K562 (cell line): Measurements from ENCODE around the gene DEPDC1. TPM values are rescaled to one million over a fixed set of nuclear protein-coding genes. Genes with fewer than 3 reads are reported as not detected.

ENCODE experiments used
- ATAC-seq: fragments of 200-7000 bp; cut with Tn5 transposase; 3 replicates; pipeline ENCODE4 v1.9.1; 2020; ENCODE audit warnings: moderate library complexity
- BruUV-seq: library from RNA; stranded (reverse); fragments of 400-500 nt; replicated peaks from 2 replicates; lab custom pipeline; 2021; lab: Mats Ljungman, UMichigan
- CTCF ChIA-PET: fragments of 300-600 bp; formaldehyde crosslinking; extraction: SDS; loops from one replicate; lab custom pipeline; 2021; ENCODE audit warnings: low intra/inter-chr PET ratio; lab: Yijun Ruan, JAX
- POLR2A ChIA-PET: fragments of 300-600, 350-650 bp; sonication (Branson Sonifier 250); formaldehyde crosslinking; extraction: SDS; loops from one replicate; lab custom pipeline; 2021; ENCODE audit warnings: antibody characterized with exemption, inconsistent platforms; lab: Yijun Ruan, JAX
- DNase-seq, 4 experiments: peaks; one replicate each; pipeline versions ENCODE4 v3.0.0 to v3.0.0-alpha.2; 2011 to 2018; ENCODE audit warnings: low spot score in 3 of 4, mixed read lengths in 3 of 4; ENCODE audit errors: extremely low read depth in 1 of 4
- FAIRE-seq: peaks from 2 replicates; lab custom pipeline; 2011; peaks lifted over from hg19 to GRCh38; lab: Jason Lieb, UNC
- H2AFZ ChIP-seq: 2 replicates; pipeline ENCODE4 v1.6.0; 2011; ENCODE audit warnings: low read depth, low read length, control low read depth, inconsistent platforms
- H3K27ac ChIP-seq: fragments of 200-600 bp; 3 replicates; pipeline ENCODE4 v1.8.0; 2011; ENCODE audit warnings: low read depth, mild to moderate bottlenecking, control low read depth, inconsistent platforms, low read length, moderate library complexity, mixed read lengths; ENCODE audit errors: extremely low read depth
- H3K27me3 ChIP-seq, 2 experiments: fragments of 300-600 bp in 1 of 2; 2 replicates in 1 of 2; 3 replicates in 1 of 2; pipeline versions ENCODE4 v1.6.0 to v1.8.0; 2011; ENCODE audit warnings: inconsistent platforms in 2 of 2, low read length in 2 of 2, mild to moderate bottlenecking in 1 of 2, mixed read lengths in 1 of 2, moderate library complexity in 1 of 2; ENCODE audit not compliant: control insufficient read depth in 2 of 2, insufficient read depth in 2 of 2
- H3K36me3 ChIP-seq: fragments of 300-600 bp; 3 replicates; pipeline ENCODE4 v1.8.0; 2011; ENCODE audit warnings: mild to moderate bottlenecking, low read length, inconsistent platforms; ENCODE audit not compliant: control insufficient read depth, insufficient read depth
- H3K4me1 ChIP-seq, 2 experiments: fragments of 200-600 bp in 1 of 2; replicated peaks in 1 of 2; 2 replicates in 1 of 2; 3 replicates in 1 of 2; pipeline versions ENCODE4 v1.5.1 to v1.8.0; 2011; ENCODE audit warnings: inconsistent platforms in 2 of 2, low read length in 2 of 2, mild to moderate bottlenecking in 1 of 2, mixed read lengths in 1 of 2, moderate library complexity in 1 of 2; ENCODE audit not compliant: control insufficient read depth in 2 of 2, insufficient read depth in 2 of 2
- H3K4me2 ChIP-seq: 2 replicates; pipeline ENCODE4 v1.6.1; 2011; ENCODE audit warnings: low read length, control low read depth, inconsistent platforms, mixed read lengths; ENCODE audit not compliant: insufficient read depth
- H3K4me3 ChIP-seq: fragments of 200-600 bp; sonication (generic), shearing (Covaris generic); 2 replicates; pipeline ENCODE4 v1.5.1; 2016; ENCODE audit warnings: control low read depth, inconsistent platforms
- H3K79me2 ChIP-seq: fragments of 200-600 bp; 3 replicates; pipeline ENCODE4 v1.8.0; 2011; ENCODE audit warnings: low read length, inconsistent platforms; ENCODE audit not compliant: control insufficient read depth, insufficient read depth
- H3K9ac ChIP-seq, 2 experiments: 2 replicates each; pipeline versions ENCODE4 v1.6.0 to v1.6.1; 2011; ENCODE audit warnings: low read depth in 2 of 2, low read length in 2 of 2, control low read depth in 1 of 2, inconsistent platforms in 1 of 2, mild to moderate bottlenecking in 1 of 2, mixed read lengths in 1 of 2; ENCODE audit not compliant: insufficient read depth in 1 of 2
- H3K9me1 ChIP-seq: one replicate; pipeline ENCODE4 v1.6.0; 2011; ENCODE audit warnings: inconsistent platforms, mild to moderate bottlenecking, low read length, moderate library complexity; ENCODE audit not compliant: control insufficient read depth, insufficient read depth
- H3K9me3 ChIP-seq: replicated peaks from 2 replicates; pipeline ENCODE4 v1.5.1; 2011; ENCODE audit warnings: low read depth, low read length, inconsistent platforms; ENCODE audit not compliant: control insufficient read depth, insufficient read depth
- H4K20me1 ChIP-seq: replicated peaks from 2 replicates; pipeline ENCODE4 v1.6.1; 2011; ENCODE audit warnings: low read length, inconsistent platforms, mixed read lengths; ENCODE audit not compliant: control insufficient read depth, insufficient read depth
- CBX8 ChIP-seq: fragments of 200-600 bp; sonication (generic); IDR thresholded peaks from 2 replicates; pipeline ENCODE4 v1.6.1; 2012; ENCODE audit warnings: borderline replicate concordance, mixed run types, low read depth, mild to moderate bottlenecking, moderate library complexity, mixed read lengths, low read length, control low read depth, inconsistent platforms; ENCODE audit not compliant: poor library complexity, severe bottlenecking; ENCODE audit errors: extremely low read depth
- ELF4 ChIP-seq: fragments of 450-650 bp; formaldehyde crosslinking; IDR thresholded peaks from 2 replicates; pipeline ENCODE4 v1.4.0; 2022; ENCODE audit warnings: missing genetic modification characterization
- KLF10 ChIP-seq: fragments of 250-450 bp; sonication (Bioruptor Pico); IDR thresholded peaks from 2 replicates; pipeline ENCODE4 v1.6.1; 2021; ENCODE audit warnings: matching md5 sums
- PRPF4 ChIP-seq: fragments of 200-400 bp; formaldehyde crosslinking; IDR thresholded peaks from one replicate; pipeline ENCODE4 v1.6.1; 2017; ENCODE audit warnings: low read length, low read depth, mild to moderate bottlenecking; ENCODE audit not compliant: insufficient read depth, poor library complexity, severe bottlenecking
- RB1 ChIP-seq: fragments of 450-650 bp; IDR thresholded peaks from 2 replicates; pipeline ENCODE4 v1.6.1; 2017; ENCODE audit warnings: low read depth, mild to moderate bottlenecking
- RBBP5 ChIP-seq: fragments of 200-600 bp; sonication (generic); IDR thresholded peaks from 2 replicates; pipeline ENCODE4 v1.6.1; 2012; ENCODE audit warnings: borderline replicate concordance, mild to moderate bottlenecking, low read length, control low read depth, inconsistent platforms; ENCODE audit not compliant: insufficient read depth, poor library complexity, severe bottlenecking
- SNRNP70 ChIP-seq: fragments of 200-400 bp; formaldehyde crosslinking; optimal IDR thresholded peaks from 2 replicates; pipeline ENCODE3; 2017; ENCODE audit warnings: low read depth, low read length
- SRSF7 ChIP-seq: fragments of 200-400 bp; formaldehyde crosslinking; optimal IDR thresholded peaks from 2 replicates; pipeline ENCODE3; 2017; ENCODE audit warnings: mild to moderate bottlenecking, low read depth, low read length
- TFAM ChIP-seq: fragments of 250-450 bp; sonication (Bioruptor Pico); conservative IDR thresholded peaks from 2 replicates; pipeline ENCODE4 v1.5.0; 2021; ENCODE audit warnings: mild to moderate bottlenecking, moderate library complexity
- ZFP91 ChIP-seq: sonication (generic); formaldehyde crosslinking; IDR thresholded peaks from 2 replicates; pipeline ENCODE4 v1.8.0; 2022; ENCODE audit warnings: mild to moderate bottlenecking, missing genetic modification reagents
- ZNF592 ChIP-seq: fragments of 450-650 bp; IDR thresholded peaks from 2 replicates; pipeline ENCODE4 v1.6.1; 2017; ENCODE audit warnings: antibody characterized with exemption, mild to moderate bottlenecking
- ZNF76 ChIP-seq: fragments of 250-450 bp; sonication (Bioruptor Pico); IDR thresholded peaks from 2 replicates; pipeline ENCODE4 v1.4.0; 2020; ENCODE audit warnings: mild to moderate bottlenecking, moderate library complexity, borderline replicate concordance
- WGBS: fragments of 100-300 bp; shearing (Covaris generic); methylation state at CpG from one replicate; pipeline ENCODE4 v1.1.6; 2016; ENCODE audit warnings: low coverage, mixed read lengths; ENCODE audit not compliant: insufficient coverage; ENCODE audit errors: missing lambda C conversion rate; 5-methylcytosine and 5-hydroxymethylcytosine counted together
- in situ Hi-C: fragments of 300-500 bp; cut with MboI; formaldehyde crosslinking; loops from 4 replicates; pipeline ENCODE4 v1.15.0; 2018; ENCODE audit warnings: inconsistent platforms, mixed read lengths
- intact Hi-C: fragments of 100-400 bp; cut with micrococcal nuclease; formaldehyde crosslinking; loops from 2 replicates; pipeline ENCODE4 v1.14.2; 2022
- polyA plus RNA-seq, 8 experiments: library from polyadenylated mRNA; depleted of rRNA in 4 of 8; stranded (reverse) in 5 of 8; unstranded in 3 of 8; fragments of >200 nt; fragmentation: Nextera tagmentation in 2 of 8; fragmentation: Illumina TruSeq in 1 of 8; extraction: Ambion mirVana in 2 of 8; extraction: Trizol in 1 of 8; gene quantifications; 2 replicates each; pipeline versions ENCODE4 v1.2.1 to v1.2.3, GENCODE V29; 2011 to 2014; ENCODE audit warnings: inconsistent platforms in 1 of 8, missing spikeins in 1 of 8
- total RNA-seq, 7 experiments: library from RNA; depleted of rRNA in 6 of 7; stranded (reverse); fragments of >200 nt in 6 of 7; fragmentation: Illumina TruSeq in 2 of 7; extraction: Trizol in 2 of 7; gene quantifications; 2 replicates each; pipeline versions ENCODE4 v1.2.1 to v1.2.3, GENCODE V29; 2011 to 2021; ENCODE audit warnings: low replicate concordance in 1 of 7
- TF ChIP-seq, protein P1 (sequence below): fragments of 450-650 bp; IDR thresholded peaks from 2 replicates; pipeline ENCODE4 v1.6.1; 2016; ENCODE audit warnings: mild to moderate bottlenecking

The DEPDC1 gene
- total and polyA plus RNA-seq, 9 of the 15 experiments (the other 6 are each of a cell fraction or from before 2014, with no cell fraction given): 9.9 to 28.3 (median 17.8) TPM

- intact Hi-C loops: no loop called here
- Histone ChIP-seq H3K4me1 (no peaks in the 10 kb centered on the region), H3K9ac (no peak overlapping the region), H4K20me1 (no peaks in the 10 kb centered on the region), H3K9me3 (no peaks in the 10 kb centered on the region), H3K4me3 (no peak overlapping the region), H3K27ac (no peak overlapping the region), H3K27me3 (no peaks in the 10 kb centered on the region), H3K79me2 (no peaks in the 10 kb centered on the region), H3K36me3 (no peaks in the 10 kb centered on the region), H2AFZ (no peak overlapping the region), H3K9me1 (no peaks in the 10 kb centered on the region), H3K4me2 (no peak overlapping the region)
- WGBS: 0% methylated on average over 2 of the region's 2 CpGs
- BruUV-seq: no TSS peak
- in situ Hi-C loops: no loop called here
- no peak for DNase-seq
- FAIRE-seq: no peak
- TF ChIP-seq RB1 (no peak), ELF4 (CRISPR knock-in tag) (no peak), TFAM (no peak), SRSF7 (no peak), RBBP5 (no peak), ZNF76 (CRISPR knock-in tag) (no peak), SNRNP70 (no peak), ZNF592 (no peak), PRPF4 (no peak), CBX8 (no peak), ZFP91 (CRISPR knock-in tag) (no peak), KLF10 (CRISPR knock-in tag) (no peak)
- TF ChIP-seq, protein P1, sequence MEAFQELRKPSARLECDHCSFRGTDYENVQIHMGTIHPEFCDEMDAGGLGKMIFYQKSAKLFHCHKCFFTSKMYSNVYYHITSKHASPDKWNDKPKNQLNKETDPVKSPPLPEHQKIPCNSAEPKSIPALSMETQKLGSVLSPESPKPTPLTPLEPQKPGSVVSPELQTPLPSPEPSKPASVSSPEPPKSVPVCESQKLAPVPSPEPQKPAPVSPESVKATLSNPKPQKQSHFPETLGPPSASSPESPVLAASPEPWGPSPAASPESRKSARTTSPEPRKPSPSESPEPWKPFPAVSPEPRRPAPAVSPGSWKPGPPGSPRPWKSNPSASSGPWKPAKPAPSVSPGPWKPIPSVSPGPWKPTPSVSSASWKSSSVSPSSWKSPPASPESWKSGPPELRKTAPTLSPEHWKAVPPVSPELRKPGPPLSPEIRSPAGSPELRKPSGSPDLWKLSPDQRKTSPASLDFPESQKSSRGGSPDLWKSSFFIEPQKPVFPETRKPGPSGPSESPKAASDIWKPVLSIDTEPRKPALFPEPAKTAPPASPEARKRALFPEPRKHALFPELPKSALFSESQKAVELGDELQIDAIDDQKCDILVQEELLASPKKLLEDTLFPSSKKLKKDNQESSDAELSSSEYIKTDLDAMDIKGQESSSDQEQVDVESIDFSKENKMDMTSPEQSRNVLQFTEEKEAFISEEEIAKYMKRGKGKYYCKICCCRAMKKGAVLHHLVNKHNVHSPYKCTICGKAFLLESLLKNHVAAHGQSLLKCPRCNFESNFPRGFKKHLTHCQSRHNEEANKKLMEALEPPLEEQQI: no peak
- CTCF ChIA-PET: interaction anchor here (0.7 kb wide), 1 partner anchor 13 kb away, joined by 3 read pairs; no protein-coding TSS in a partner anchor
- POLR2A ChIA-PET: no interaction called here
- ATAC-seq: no peak
Measured at GRCh38 chr1:68426594-68426993, 70.3 kb downstream of the DEPDC1 start.
